ENCODE results near the gene KIF2A.

KIF2A gene

GRCh38 chr5:62385131-62385530, 79.1 kb downstream of the KIF2A start:
- no peak for DNase-seq (ENCODE audit: low spot score)

- no peak for DNase-seq (ENCODE audit: low spot score)
Observed at GRCh38 chr5:62385816-62386400, 79.9 kb downstream of the KIF2A start.

GRCh38 chr5:62386824-62387223, 80.8 kb downstream of the KIF2A start:
- DNase-seq (ENCODE audit: low spot score) = no peak

GRCh38 chr5:62395210-62395950, 89.4 kb downstream of the KIF2A start:
- DNase-seq (ENCODE audit: low spot score) = peak; percentile 2

GRCh38 chr5:62403411-62404250, 97.6 kb downstream of the KIF2A start, which contains the start of gene DIMT1:
TSS of gene DIMT1 (minus strand) at chr5:62403905. CDS start at chr5:62403772, 133 bp downstream.
- DNase-seq (ENCODE audit: low spot score) = peak; percentile 92

- peak; percentile 99 for DNase-seq (ENCODE audit: low spot score)
Observed at GRCh38 chr5:62412549-62413329, 106.7 kb downstream of the KIF2A start, which contains the start of gene IPO11. TSS of gene IPO11 (plus strand) at chr5:62412763. CDS start at chr5:62437280, 24,517 bp downstream.

- DNase-seq (ENCODE audit: low spot score) = no peak
Observed at GRCh38 chr5:62413711-62414110, 107.7 kb downstream of the KIF2A start.

- no peak for DNase-seq (ENCODE audit: low spot score)
Observed at GRCh38 chr5:62418462-62419076, 112.6 kb downstream of the KIF2A start.

GRCh38 chr5:62419609-62420008, 113.6 kb downstream of the KIF2A start:
- DNase-seq (ENCODE audit: low spot score) = no peak

GRCh38 chr5:62421414-62421813, 115.4 kb downstream of the KIF2A start:
- no peak for DNase-seq (ENCODE audit: low spot score)

- DNase-seq (ENCODE audit: low spot score) = no peak
Observed at GRCh38 chr5:62424763-62425162, 118.8 kb downstream of the KIF2A start.

GRCh38 chr5:62431735-62432620, 126.0 kb downstream of the KIF2A start:
- no peak for DNase-seq (ENCODE audit: low spot score)

- no peak for DNase-seq (ENCODE audit: low spot score)
Observed at GRCh38 chr5:62432621-62433064, 126.6 kb downstream of the KIF2A start.
